Measurements from ENCODE around the gene DPYSL3. TPM values are rescaled to one million over a fixed set of nuclear protein-coding genes. Genes with fewer than 3 reads are reported as not detected.

DPYSL3 gene
- polyA plus RNA-seq, 1 donor from 2014 or later = 689 TPM

GRCh38 chr5:147432323-147432722, 77.5 kb downstream of the DPYSL3 start:
- Histone ChIP-seq H4K20me1 (ENCODE audit: insufficient read depth) (peaks cover 97% of the 10 kb centered on the region), H3K9me3 (ENCODE audit: low read length) (no peaks in the 10 kb centered on the region), H3K4me3 (ENCODE audit: low read length) (no peak overlapping the region)

GRCh38 chr5:147431586-147431985, 78.3 kb downstream of the DPYSL3 start:
- H3K27me3 ChIP-seq (ENCODE audit: insufficient read depth, low read depth, low read length) = no peaks in the 10 kb centered on the region
- no peak overlapping the region for H3K27ac ChIP-seq (ENCODE audit: low read length)
- H3K36me3 ChIP-seq (ENCODE audit: insufficient read depth, low read length) = peaks cover 5% of the 10 kb centered on the region
- peaks cover 97% of the 10 kb centered on the region for H4K20me1 ChIP-seq (ENCODE audit: insufficient read depth)
- H3K4me3 ChIP-seq (ENCODE audit: low read length) = no peak overlapping the region
- TF ChIP-seq, protein P1, sequence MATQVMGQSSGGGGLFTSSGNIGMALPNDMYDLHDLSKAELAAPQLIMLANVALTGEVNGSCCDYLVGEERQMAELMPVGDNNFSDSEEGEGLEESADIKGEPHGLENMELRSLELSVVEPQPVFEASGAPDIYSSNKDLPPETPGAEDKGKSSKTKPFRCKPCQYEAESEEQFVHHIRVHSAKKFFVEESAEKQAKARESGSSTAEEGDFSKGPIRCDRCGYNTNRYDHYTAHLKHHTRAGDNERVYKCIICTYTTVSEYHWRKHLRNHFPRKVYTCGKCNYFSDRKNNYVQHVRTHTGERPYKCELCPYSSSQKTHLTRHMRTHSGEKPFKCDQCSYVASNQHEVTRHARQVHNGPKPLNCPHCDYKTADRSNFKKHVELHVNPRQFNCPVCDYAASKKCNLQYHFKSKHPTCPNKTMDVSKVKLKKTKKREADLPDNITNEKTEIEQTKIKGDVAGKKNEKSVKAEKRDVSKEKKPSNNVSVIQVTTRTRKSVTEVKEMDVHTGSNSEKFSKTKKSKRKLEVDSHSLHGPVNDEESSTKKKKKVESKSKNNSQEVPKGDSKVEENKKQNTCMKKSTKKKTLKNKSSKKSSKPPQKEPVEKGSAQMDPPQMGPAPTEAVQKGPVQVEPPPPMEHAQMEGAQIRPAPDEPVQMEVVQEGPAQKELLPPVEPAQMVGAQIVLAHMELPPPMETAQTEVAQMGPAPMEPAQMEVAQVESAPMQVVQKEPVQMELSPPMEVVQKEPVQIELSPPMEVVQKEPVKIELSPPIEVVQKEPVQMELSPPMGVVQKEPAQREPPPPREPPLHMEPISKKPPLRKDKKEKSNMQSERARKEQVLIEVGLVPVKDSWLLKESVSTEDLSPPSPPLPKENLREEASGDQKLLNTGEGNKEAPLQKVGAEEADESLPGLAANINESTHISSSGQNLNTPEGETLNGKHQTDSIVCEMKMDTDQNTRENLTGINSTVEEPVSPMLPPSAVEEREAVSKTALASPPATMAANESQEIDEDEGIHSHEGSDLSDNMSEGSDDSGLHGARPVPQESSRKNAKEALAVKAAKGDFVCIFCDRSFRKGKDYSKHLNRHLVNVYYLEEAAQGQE (IDR thresholded peaks at IDR 0.05; ENCODE audit: borderline replicate concordance) = no peak
- peak; percentile 13 for TF ChIP-seq POLR2AphosphoS5 (IDR thresholded peaks at IDR 0.05)
- H3K9me2 ChIP-seq (ENCODE audit: insufficient read depth, low read length) = no peaks in the 10 kb centered on the region
- no peaks in the 10 kb centered on the region for H3F3A ChIP-seq (ENCODE audit: insufficient read depth, low read length, poor library complexity, severe bottlenecking)
- no peak overlapping the region for H3K4me2 ChIP-seq (ENCODE audit: low read length)
- H2AFZ ChIP-seq (ENCODE audit: low read depth, low read length) = no peak overlapping the region
- H3K79me2 ChIP-seq (replicated peaks; ENCODE audit: insufficient read depth, low read length) = peaks cover 98% of the 10 kb centered on the region
- no peaks in the 10 kb centered on the region for H3K9me3 ChIP-seq (ENCODE audit: low read length)
- H3K9ac ChIP-seq (ENCODE audit: low read length) = no peak overlapping the region

More at GRCh38 chr5:147432323-147432722, 77.5 kb downstream of the DPYSL3 start:
- H3F3A ChIP-seq (ENCODE audit: insufficient read depth, low read length, poor library complexity, severe bottlenecking) = peaks cover 3% of the 10 kb centered on the region
- peaks cover 98% of the 10 kb centered on the region for H3K79me2 ChIP-seq (replicated peaks; ENCODE audit: insufficient read depth, low read length)
- H3K36me3 ChIP-seq (ENCODE audit: insufficient read depth, low read length) = peaks cover 5% of the 10 kb centered on the region
- H3K9me2 ChIP-seq (ENCODE audit: insufficient read depth, low read length) = no peaks in the 10 kb centered on the region
- H3K4me2 ChIP-seq (ENCODE audit: low read length) = no peak overlapping the region
- TF ChIP-seq RAD21 (conservative IDR thresholded peaks at IDR 0.05) (no peak), EP300 (conservative IDR thresholded peaks at IDR 0.05; ENCODE audit: poor library complexity, severe bottlenecking) (no peak), CTCF (IDR thresholded peaks at IDR 0.05; ENCODE audit: poor library complexity, severe bottlenecking) (no peak), TAF1 (IDR thresholded peaks at IDR 0.05; ENCODE audit: low read depth) (no peak), EZH2 (IDR thresholded peaks at IDR 0.05; ENCODE audit: borderline replicate concordance, insufficient read depth, low read length, poor library complexity, severe bottlenecking) (no peak), SMC3 (conservative IDR thresholded peaks at IDR 0.05; ENCODE audit: poor library complexity) (no peak), MXI1 (conservative IDR thresholded peaks at IDR 0.05; ENCODE audit: poor library complexity, severe bottlenecking) (no peak), POLR2AphosphoS5 (IDR thresholded peaks at IDR 0.05) (no peak)
- TF ChIP-seq, protein P1 (IDR thresholded peaks at IDR 0.05; ENCODE audit: borderline replicate concordance) = no peak
- H2AFZ ChIP-seq (ENCODE audit: low read depth, low read length) = no peak overlapping the region
- no peaks in the 10 kb centered on the region for H3K27me3 ChIP-seq (ENCODE audit: insufficient read depth, low read depth, low read length)
- H3K9ac ChIP-seq (ENCODE audit: low read length) = no peak overlapping the region
- no peak overlapping the region for H3K27ac ChIP-seq (ENCODE audit: low read length)
